Bone marrow (tissue), 2 donors: ENCODE data around the gene SLC6A16.
"Not testable (repeated sequence)": the region's sequence is repeated elsewhere in the genome, so short reads cannot be mapped to it uniquely, and the experiment has no call there.

Source experiments
- DNase-seq, 2 donors: peaks; one replicate each; lab custom pipeline; 2025; lab: John Stamatoyannopoulos, UW

SLC6A16 gene

DNA sequence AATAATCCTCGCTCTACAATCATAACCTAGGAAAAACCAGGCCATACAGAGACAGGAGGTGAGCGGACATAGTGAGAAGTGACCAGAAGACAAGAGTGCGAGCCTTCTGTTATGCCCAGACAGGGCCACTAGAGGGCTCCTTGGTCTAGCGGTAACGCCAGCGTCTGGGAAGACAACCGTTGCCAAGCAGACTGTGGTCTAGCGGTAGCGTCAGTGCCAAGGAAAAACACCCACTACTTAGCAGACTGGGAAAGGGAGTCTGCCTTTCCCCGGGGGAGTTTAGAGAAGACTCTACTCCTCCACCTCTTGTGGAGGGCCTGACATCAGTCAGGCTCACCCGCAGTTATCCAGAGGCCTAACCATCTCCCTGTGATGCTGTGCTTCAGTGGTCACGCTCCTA is 58.6 kb downstream of the SLC6A16 start:
- DNase-seq, result not testable (repeated sequence)

DNA sequence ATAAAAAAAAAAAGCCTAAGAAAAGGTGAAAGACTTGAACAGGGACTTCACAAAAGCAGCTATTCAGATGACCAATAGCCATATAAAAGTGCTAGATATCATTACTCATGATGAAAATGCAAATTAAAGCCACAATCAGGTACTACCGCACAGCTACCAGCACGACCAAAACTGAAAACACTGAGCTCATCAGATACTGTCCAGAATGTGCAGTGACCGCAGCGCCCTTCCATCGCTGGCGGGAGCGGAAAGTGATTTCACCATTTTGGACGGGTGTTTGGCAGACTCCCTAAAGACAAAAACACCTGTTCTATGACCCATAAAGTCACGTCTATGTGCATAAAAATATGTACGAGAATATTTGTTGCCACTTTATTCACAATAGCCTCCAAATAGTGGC is 60.7 kb downstream of the SLC6A16 start:
- DNase-seq, result no peak

DNA sequence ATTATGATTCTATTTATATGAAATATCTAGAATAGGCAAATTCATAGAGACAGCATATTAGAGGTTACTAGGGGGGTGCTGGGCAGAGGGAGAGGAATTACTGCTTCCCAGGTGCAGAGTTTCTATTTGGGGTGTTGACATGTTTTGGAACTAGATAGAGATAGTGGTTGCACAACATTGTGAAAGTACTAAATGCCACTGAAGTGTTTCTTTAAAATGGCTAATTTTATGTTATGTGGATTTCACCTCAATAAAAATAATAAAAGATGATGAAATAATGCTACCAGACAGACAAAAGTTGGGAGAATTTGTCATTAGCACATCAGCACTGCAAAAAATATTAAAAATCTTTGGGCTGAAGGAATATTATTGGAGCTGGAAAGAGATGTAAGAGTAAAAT is 63.4 kb downstream of the SLC6A16 start:
- DNase-seq, result no peak

DNA sequence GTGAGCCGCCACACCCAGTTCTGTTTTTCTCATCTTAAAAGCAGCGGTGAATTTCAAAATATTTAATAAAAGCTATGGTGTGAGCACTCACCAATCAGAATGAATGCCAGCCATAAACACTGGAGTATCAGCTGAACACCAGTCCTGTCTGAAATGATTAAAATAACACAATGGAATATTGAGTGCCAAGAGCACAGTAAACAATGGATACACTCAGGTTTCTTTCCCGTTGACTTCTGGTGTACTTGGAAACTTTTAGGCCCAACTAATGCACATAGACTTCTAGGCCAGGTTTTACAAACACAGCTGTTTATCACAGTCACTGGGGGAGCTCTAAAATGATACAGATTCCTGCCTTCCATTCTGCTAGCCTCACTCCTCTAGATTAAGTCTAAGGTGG is 68.3 kb downstream of the SLC6A16 start:
- no peak for DNase-seq

DNA sequence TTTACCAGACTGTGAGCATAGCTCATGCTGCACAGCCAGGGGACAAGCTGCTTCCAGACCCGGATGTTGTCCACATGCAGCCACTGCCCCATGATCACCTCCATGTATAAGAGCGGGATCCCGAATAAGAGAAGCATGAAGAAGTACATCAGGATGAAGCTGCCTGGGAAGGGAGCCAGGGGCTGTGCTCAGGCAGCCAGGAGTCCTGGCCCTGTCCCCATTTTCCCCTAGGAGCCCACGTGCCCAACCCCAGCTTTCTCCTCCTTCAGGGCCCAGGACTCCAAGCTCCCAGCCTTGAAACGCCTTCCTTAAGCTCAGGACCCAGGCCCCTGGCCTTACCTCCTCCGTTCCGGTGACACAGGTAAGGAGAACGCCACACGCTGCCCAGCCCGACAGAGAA is 69.3 kb downstream of the SLC6A16 start:
- no peak for DNase-seq

DNA sequence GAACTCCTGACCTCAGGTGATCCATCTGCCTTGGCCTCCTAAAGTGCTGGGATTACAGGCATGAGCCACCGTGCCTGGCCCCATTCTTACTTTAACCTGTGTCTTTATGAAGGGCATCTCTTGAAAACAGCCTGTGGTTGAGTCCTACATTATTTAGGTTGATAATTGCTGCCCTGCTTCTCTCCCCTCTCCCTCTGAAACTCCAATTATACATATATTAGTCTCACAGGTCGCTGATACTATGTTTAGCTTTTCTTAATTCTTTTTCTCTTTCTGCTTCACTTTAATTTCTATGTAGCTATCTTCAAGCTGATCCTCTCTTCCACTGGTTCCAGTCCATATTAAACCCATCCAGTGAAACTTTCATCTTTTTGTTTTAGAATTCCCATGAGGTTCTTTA is 75.1 kb downstream of the SLC6A16 start:
- no peak for DNase-seq

DNA sequence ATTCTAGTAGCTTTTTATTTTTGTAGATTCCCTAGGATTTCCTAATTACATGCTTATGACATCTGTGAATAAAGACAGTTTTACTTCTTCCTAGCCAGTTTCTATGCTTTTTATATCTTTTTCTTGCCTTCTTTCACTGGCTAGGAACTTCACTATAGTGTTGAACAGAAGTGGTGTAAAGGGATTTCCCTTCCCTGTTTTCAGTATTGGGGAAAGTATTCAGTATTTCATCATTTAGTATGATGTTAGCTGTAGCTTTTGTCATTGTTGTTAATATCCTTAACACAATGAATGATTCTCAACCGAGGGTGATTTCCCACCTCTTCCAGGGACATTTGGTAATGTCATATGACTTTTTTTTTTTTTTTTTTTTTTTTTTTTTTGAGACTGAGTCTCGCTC is 77.3 kb downstream of the SLC6A16 start:
- DNase-seq, result no peak

DNA sequence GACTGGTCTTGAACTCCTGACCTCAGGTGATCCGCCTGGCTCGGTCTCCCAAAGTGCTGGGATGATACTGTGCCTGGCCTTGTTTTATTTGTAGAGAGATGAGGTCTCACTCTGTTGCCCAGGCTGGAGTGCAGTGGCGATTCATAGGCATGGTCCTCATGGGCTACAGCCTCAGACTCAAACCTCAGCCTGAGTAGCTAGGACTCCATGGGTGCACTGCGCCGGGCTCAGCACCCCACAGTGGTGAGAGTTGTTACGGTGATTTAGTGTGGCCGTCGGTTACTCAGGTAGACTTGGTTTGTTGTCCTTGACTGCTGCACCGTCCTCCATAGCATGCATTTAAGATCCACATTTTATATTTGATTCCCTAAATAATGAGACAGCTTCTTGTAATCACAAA is 80.7 kb downstream of the SLC6A16 start:
- no peak for DNase-seq

DNA sequence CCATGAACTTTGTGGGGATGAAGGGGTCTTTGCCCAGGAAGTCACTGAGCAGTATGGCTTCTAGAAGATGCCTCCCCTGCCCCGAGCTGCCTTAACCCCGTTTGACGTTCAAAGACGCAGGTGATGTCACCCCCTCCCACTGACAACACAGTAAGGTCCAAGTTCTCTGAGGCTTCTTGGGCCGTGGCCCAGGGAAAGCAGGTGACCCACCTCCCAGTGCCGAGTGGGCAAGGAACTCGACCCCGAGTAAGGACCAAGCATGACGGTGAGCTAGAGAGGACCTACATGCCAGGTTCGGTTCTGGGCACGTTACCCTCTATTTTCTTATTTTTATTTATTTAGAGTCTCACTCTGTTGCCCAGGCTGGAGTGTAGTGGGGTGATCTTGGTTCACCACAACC is 81.3 kb downstream of the SLC6A16 start:
- no peak for DNase-seq

DNA sequence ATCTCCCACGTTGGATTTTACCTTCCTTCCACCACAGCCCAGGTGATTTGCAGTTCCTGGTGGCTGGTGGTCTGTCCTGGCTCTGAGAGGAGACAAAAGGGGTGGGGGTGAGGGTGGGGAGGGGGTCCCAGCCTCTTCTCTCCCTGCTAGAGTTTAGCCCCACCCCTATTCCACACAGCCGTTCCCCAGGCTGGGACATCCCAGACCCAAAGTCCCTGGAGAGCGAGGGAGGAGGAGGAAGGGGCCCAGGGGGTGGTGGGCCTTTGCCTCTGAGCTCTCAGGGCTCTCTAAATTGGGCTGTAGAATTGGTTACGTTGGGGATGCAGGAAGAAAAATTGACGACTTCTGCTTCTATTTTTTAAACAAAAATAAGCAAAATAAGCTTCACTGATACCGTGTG is 81.9 kb downstream of the SLC6A16 start:
- DNase-seq, result no peak

DNA sequence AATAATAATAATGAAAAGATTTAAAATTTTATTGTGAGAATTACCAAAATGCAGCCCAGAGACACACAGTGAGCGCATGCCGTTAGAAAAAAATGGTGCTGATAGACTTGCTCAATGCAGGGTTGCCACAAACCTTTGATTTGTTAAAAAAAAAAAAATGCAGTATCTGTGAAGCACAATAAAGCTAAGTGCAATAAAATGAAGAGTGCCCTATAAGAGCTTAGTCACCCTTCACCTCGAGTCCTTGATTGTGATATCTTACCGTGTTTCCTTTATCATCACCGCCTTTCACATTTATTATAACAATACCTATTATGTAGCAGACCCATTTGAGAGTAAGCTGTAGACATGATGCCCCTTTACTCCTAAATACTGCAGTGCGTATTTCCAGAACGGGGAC is 83.2 kb downstream of the SLC6A16 start:
- no peak for DNase-seq
